Activated T-cell treated with anti-CD3 and anti-CD28 coated beads for 48 hours (primary cell): ENCODE results near the gene MRPS2.
"Not testable (repeated sequence)": the region's sequence is repeated elsewhere in the genome, so short reads cannot be mapped to it uniquely, and the experiment has no call there.

Source experiments
- DNase-seq: peaks from one replicate; pipeline ENCODE4 v3.0.0-alpha.2; 2020; ENCODE audit warnings: low read depth

MRPS2 gene

GRCh38 chr9:135531096-135531495, 30.6 kb downstream of the MRPS2 start:
- DNase-seq: no peak

GRCh38 chr9:135533113-135533512, 32.6 kb downstream of the MRPS2 start:
- DNase-seq: no peak

GRCh38 chr9:135533674-135534073, 33.2 kb downstream of the MRPS2 start:
- no peak for DNase-seq

GRCh38 chr9:135534192-135534711, 33.8 kb downstream of the MRPS2 start:
- DNase-seq: not testable (repeated sequence)

- not testable (repeated sequence) for DNase-seq
Measured at GRCh38 chr9:135534826-135535225, 34.3 kb downstream of the MRPS2 start.

- not testable (repeated sequence) for DNase-seq
Measured at GRCh38 chr9:135535631-135536030, 35.1 kb downstream of the MRPS2 start.

- DNase-seq: no peak
Measured at GRCh38 chr9:135536216-135536615, 35.7 kb downstream of the MRPS2 start.

- not testable (repeated sequence) for DNase-seq
Measured at GRCh38 chr9:135543262-135543894, 42.9 kb downstream of the MRPS2 start.

- no peak for DNase-seq
Measured at GRCh38 chr9:135544981-135545635, 44.6 kb downstream of the MRPS2 start.

GRCh38 chr9:135545646-135546176, 45.2 kb downstream of the MRPS2 start, which contains the start of gene OBP2A:
Gene OBP2A (plus strand): TSS chr9:135546126. CDS start chr9:135546181, 55 bp downstream.
- DNase-seq: not testable (repeated sequence)

GRCh38 chr9:135546792-135547617, 46.5 kb downstream of the MRPS2 start:
- DNase-seq: not testable (repeated sequence)

- DNase-seq: no peak
Measured at GRCh38 chr9:135547756-135548736, 47.6 kb downstream of the MRPS2 start.

GRCh38 chr9:135549478-135550343, 49.2 kb downstream of the MRPS2 start:
- DNase-seq: not testable (repeated sequence)

GRCh38 chr9:135550344-135550918, 49.9 kb downstream of the MRPS2 start:
- no peak for DNase-seq

GRCh38 chr9:135551031-135551430, 50.5 kb downstream of the MRPS2 start:
- no peak for DNase-seq

- no peak for DNase-seq
Measured at GRCh38 chr9:135551456-135551855, 51.0 kb downstream of the MRPS2 start.

- no peak for DNase-seq
Measured at GRCh38 chr9:135552021-135552697, 51.7 kb downstream of the MRPS2 start.

GRCh38 chr9:135552698-135553171, 52.3 kb downstream of the MRPS2 start:
- DNase-seq: no peak
